Mammary epithelial cell (primary cell): ENCODE measurements around the gene LTA4H.

Experiments
- EZH2 ChIP-seq: IDR thresholded peaks from 2 replicates; pipeline ENCODE4 v1.6.1; 2012; ENCODE audit warnings: low read length, inconsistent platforms, borderline replicate concordance
- TF ChIP-seq, protein P1 (sequence below), 2 donors: IDR thresholded peaks in 1 of 2; conservative IDR thresholded peaks in 1 of 2; 2 replicates each; pipeline ENCODE4 v1.5.1; 2011 to 2012; ENCODE audit warnings: inconsistent platforms in 2 of 2, low read length in 2 of 2, mild to moderate bottlenecking in 2 of 2, control low read depth in 1 of 2, low read depth in 1 of 2; ENCODE audit not compliant: insufficient read depth in 1 of 2; ENCODE audit errors: extremely low read depth in 1 of 2

DNA sequence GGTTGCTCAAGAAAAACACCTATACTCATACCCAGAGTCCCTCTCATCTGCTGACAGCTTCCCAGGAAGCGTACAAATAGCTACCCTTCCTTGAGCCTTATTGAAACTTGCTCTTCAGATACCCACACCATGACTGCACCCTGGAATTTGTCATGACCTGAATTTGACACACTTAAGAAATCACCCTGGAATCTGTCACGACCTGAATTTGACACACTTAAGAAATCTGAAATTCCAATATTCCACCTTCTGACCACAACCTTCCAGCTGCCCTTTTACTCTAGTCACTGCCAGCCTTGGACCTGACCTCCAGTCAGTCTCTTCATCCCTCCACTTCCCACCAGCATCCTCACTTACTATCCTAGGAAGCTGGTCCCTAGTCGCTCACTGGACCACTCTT, 38.1 kb downstream of the LTA4H start:
- TF ChIP-seq, protein P1, sequence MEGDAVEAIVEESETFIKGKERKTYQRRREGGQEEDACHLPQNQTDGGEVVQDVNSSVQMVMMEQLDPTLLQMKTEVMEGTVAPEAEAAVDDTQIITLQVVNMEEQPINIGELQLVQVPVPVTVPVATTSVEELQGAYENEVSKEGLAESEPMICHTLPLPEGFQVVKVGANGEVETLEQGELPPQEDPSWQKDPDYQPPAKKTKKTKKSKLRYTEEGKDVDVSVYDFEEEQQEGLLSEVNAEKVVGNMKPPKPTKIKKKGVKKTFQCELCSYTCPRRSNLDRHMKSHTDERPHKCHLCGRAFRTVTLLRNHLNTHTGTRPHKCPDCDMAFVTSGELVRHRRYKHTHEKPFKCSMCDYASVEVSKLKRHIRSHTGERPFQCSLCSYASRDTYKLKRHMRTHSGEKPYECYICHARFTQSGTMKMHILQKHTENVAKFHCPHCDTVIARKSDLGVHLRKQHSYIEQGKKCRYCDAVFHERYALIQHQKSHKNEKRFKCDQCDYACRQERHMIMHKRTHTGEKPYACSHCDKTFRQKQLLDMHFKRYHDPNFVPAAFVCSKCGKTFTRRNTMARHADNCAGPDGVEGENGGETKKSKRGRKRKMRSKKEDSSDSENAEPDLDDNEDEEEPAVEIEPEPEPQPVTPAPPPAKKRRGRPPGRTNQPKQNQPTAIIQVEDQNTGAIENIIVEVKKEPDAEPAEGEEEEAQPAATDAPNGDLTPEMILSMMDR (conservative IDR thresholded peaks at IDR 0.05 in 1 of 2, IDR thresholded peaks at IDR 0.05 in 1 of 2; ENCODE audit: extremely low read depth in 1 of 2, insufficient read depth in 1 of 2, low read depth in 1 of 2, low read length in 2 of 2), result no peak
- TF ChIP-seq EZH2, result no peak
